A673 (cell line): ENCODE data around the gene ZBTB22.

Experiments used
- CTCF ChIP-seq: fragments of 300-800, 200-600 bp; sonication (generic); conservative IDR thresholded peaks from 2 replicates; pipeline ENCODE4 v1.5.1; 2017; ENCODE audit warnings: low read depth, mild to moderate bottlenecking, antibody characterized with exemption, low read length, moderate library complexity, mixed read lengths
- EZH2 ChIP-seq: fragments of 200-600 bp; sonication (generic); IDR thresholded peaks from 2 replicates; pipeline ENCODE4 v1.6.1; 2017; ENCODE audit warnings: borderline replicate concordance, low read depth, mild to moderate bottlenecking, mixed read lengths, antibody characterized with exemption, low read length; ENCODE audit not compliant: poor library complexity, severe bottlenecking

- TF ChIP-seq CTCF (no peak), EZH2 (no peak)
Observed at GRCh38 chr6:33272275-33273128, 45.0 kb downstream of the ZBTB22 start.
